KOPT-K1 (cell line): ENCODE measurements around the gene KNCN.

Source experiments
- H3K27ac ChIP-seq: fragments of 200-600 bp; sonication (generic); 2 replicates; pipeline ENCODE4 v1.5.1; 2016; ENCODE audit warnings: antibody characterized with exemption, mild to moderate bottlenecking, low read depth, low read length; ENCODE audit not compliant: poor library complexity, severe bottlenecking
- H3K36me3 ChIP-seq: fragments of 200-600 bp; sonication (generic); 2 replicates; pipeline ENCODE4 v1.5.1; 2017; ENCODE audit warnings: antibody characterized with exemption, mild to moderate bottlenecking, low read length, moderate library complexity; ENCODE audit not compliant: insufficient read depth
- H3K9me3 ChIP-seq: fragments of 200-600 bp; sonication (generic); 2 replicates; pipeline ENCODE4 v1.5.1; 2017; ENCODE audit warnings: antibody characterized with exemption, low read length, mild to moderate bottlenecking; ENCODE audit not compliant: insufficient read depth, poor library complexity, severe bottlenecking

The KNCN gene

DNA sequence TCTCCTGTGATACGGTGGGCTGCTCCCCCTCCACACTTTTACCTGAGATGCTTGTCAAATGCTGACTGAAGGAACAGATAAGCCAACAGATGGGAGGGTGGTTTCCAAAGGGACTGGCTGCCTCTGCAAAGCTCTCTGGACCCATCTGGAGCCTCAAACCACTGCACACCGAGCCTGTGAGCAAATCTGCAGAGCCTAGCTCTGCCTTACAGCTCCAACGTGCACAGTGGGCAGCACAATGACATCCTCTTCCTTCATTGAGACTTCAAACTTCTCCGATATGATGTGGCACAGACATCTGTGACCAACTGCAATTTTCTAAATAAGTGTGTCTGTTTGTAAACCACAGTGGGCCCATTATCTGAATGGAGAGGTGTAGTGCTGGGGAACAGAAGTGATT lies 26.2 kb upstream of the KNCN start:
- Histone ChIP-seq H3K9me3 (no peaks in the 10 kb centered on the region), H3K27ac (no peak overlapping the region), H3K36me3 (peaks cover 28% of the 10 kb centered on the region)

GRCh38 chr1:46576596-46576995 lies 25.1 kb upstream of the KNCN start:
- H3K27ac ChIP-seq = no peak overlapping the region
- H3K36me3 ChIP-seq = peaks cover 20% of the 10 kb centered on the region
- no peaks in the 10 kb centered on the region for H3K9me3 ChIP-seq

GRCh38 chr1:46575778-46576177 lies 24.3 kb upstream of the KNCN start:
- Histone ChIP-seq H3K27ac (no peak overlapping the region), H3K9me3 (no peaks in the 10 kb centered on the region), H3K36me3 (peaks cover 20% of the 10 kb centered on the region)

DNA sequence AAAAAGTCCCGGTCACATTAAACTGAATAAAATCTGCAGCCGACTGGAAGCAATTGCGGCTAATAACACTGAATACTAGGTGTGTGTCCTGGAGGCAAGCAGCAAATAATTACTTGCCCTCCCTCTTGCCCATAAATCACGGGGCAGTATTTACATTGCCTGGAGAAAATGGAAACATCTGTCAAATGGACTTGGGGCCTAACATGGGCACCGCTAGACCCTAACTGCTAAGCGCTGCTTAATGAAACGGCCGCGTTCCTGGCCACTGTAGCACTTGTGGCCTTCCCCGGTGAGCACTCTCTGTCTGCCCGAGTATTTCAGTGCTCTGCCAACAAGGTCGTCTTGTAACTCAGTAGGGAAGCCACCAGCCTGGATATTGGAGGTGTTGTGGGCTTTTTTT lies 23.9 kb upstream of the KNCN start:
- H3K9me3 ChIP-seq = no peaks in the 10 kb centered on the region
- H3K36me3 ChIP-seq = peaks cover 15% of the 10 kb centered on the region
- no peak overlapping the region for H3K27ac ChIP-seq

GRCh38 chr1:46571691-46572225 lies 20.3 kb upstream of the KNCN start:
- Histone ChIP-seq H3K9me3 (no peaks in the 10 kb centered on the region), H3K27ac (no peak overlapping the region), H3K36me3 (peaks cover 5% of the 10 kb centered on the region)

- Histone ChIP-seq H3K36me3 (peaks cover 5% of the 10 kb centered on the region), H3K9me3 (no peaks in the 10 kb centered on the region), H3K27ac (no peak overlapping the region)
Measured at GRCh38 chr1:46569884-46570725, 18.7 kb upstream of the KNCN start.

DNA sequence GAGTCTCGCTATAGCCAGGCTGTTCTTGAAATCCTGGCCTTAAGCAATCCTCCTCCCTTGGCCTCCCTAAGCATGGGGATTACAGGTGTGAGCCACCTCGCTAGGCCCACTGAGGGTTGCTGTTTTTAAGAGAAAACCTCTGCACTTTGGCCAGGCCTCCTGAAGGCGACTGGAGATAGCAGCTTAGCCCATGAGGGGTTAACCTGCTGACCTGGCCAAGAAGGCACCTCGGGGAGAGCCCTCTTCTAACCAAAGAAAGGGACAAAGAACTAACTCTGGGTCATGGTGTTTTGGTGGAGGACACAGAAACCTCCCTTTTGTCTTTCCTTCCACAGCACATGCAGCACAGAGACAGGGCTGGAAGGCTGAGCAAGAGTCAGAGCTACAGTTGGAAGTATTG lies 17.7 kb upstream of the KNCN start:
- peaks cover 11% of the 10 kb centered on the region for H3K36me3 ChIP-seq
- H3K9me3 ChIP-seq = no peaks in the 10 kb centered on the region
- no peak overlapping the region for H3K27ac ChIP-seq

DNA sequence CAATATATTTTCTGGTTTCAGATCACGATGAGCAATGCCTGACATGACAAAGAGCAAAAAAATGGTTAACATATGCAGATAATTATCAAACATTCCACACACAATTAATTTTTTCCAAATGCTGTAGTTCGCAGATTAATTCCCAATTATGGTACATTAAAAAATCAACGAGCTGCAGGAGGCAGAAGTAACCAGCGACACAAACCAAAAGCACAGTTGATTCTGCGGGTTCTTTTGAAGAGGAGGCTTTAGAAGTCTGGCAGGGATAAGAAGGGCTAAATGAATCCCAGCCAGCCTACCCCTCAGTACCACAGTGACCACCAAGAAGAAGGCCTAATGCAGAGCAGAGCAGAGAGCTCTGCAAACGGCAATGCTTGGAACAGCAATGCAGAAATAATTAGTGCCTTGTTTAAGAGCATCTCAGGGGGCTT lies 17.0 kb upstream of the KNCN start:
- H3K9me3 ChIP-seq = no peaks in the 10 kb centered on the region
- no peak overlapping the region for H3K27ac ChIP-seq
- H3K36me3 ChIP-seq = peaks cover 11% of the 10 kb centered on the region

- Histone ChIP-seq H3K36me3 (peaks cover 17% of the 10 kb centered on the region), H3K9me3 (no peaks in the 10 kb centered on the region), H3K27ac (no peak overlapping the region)
Measured at GRCh38 chr1:46563341-46563740, 11.9 kb upstream of the KNCN start.

DNA sequence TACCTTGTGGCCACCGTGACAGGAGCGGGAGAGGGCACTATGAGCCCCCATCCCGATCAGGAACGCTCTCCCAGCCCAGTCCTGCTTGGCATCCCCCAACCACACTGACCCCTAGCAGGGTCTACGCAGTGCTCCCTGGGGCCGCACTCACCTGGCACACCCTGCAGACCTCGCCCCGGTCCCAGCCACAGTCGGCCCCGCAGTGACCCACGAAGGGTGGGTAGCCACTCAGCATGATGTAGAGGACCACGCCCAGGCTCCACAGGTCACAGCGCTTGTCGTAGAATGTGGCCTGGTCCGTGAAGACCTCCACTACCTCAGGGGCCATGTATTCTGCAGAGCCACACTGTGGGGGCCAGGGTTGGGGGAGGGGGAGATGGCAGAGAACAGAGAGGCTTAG lies 11.1 kb upstream of the KNCN start:
- H3K9me3 ChIP-seq = no peaks in the 10 kb centered on the region
- peaks cover 13% of the 10 kb centered on the region for H3K36me3 ChIP-seq
- no peak overlapping the region for H3K27ac ChIP-seq

GRCh38 chr1:46558966-46559365 lies 7.5 kb upstream of the KNCN start:
- H3K36me3 ChIP-seq = peaks cover 6% of the 10 kb centered on the region
- no peak overlapping the region for H3K27ac ChIP-seq

GRCh38 chr1:46558141-46558963 lies 6.9 kb upstream of the KNCN start:
- H3K36me3 ChIP-seq = peaks cover 6% of the 10 kb centered on the region
- H3K27ac ChIP-seq = no peak overlapping the region
- H3K9me3 ChIP-seq = no peaks in the 10 kb centered on the region

More at GRCh38 chr1:46558966-46559365, 7.5 kb upstream of the KNCN start:
- no peaks in the 10 kb centered on the region for H3K9me3 ChIP-seq

GRCh38 chr1:46557403-46557802 lies 6.0 kb upstream of the KNCN start:
- Histone ChIP-seq H3K9me3 (no peaks in the 10 kb centered on the region), H3K27ac (no peak overlapping the region), H3K36me3 (peaks cover 6% of the 10 kb centered on the region)

DNA sequence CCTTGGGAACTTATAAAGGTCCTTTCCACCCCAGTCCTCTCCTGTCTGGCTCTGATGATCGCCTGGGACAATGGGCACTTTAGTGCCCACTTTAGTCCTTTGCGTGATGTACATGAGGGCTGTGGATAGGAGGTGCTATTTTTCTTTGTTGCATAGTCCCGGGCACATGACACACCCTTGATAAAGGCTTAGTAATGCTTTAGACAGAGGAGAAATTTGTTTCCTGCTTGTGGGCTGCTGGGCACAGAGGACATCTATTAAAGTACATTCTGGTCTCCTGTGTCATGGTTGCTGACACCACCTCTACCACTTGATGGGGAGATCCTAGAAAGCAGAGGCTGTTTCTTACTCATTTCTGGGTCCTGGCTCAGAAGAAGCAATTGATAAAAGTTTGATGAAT lies 5.4 kb upstream of the KNCN start:
- no peak overlapping the region for H3K27ac ChIP-seq
- peaks cover 6% of the 10 kb centered on the region for H3K36me3 ChIP-seq
- H3K9me3 ChIP-seq = no peaks in the 10 kb centered on the region

DNA sequence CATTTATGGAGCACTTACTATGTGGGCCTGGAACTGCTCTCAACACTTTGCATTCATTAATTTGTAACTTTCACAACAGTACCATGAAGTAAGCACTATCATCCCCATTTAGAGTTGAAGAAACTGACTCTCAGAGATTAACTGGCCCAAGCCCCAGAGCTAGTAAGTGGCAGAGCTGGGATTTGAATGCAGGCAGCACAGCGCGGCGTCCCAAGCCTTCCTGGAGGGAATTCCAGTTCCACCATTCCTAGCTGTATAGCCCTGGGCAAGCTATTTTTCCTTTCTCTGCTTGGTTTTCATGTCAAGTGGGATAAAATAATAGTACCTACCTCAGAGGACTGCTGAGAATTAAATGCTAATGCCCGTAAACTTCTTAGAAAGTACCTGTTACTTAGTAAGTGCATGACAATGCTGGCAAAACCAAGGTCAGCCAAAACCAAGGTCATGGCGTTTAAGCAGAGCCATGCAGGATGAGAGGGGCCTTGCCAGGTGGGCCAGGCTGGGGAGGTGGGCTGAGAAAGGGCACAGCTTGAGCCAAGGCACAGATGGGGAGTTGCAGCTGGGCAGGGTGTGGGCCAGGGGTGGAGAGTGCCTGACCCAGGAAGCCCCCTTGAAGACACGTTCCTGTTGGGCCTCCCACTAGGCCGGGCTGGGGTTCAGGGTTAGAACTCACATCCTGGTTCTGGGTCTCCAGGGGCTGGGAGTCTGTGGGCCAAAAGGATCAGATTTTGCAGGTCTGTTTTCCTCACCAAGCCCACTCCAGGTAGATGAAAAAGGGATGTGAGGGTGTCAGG lies 4.6 kb upstream of the KNCN start:
- Histone ChIP-seq H3K9me3 (no peaks in the 10 kb centered on the region), H3K27ac (no peak overlapping the region), H3K36me3 (0 out of 2 replicates have a peak, but pooled peaks cover 2% of the 10 kb centered on the region)
